H1 (cell line): Measurements from ENCODE around the gene ARID4B. TPM values are rescaled to one million over a fixed set of nuclear protein-coding genes. Genes with fewer than 3 reads are reported as not detected.
A peak's percentile ranks its signal among the peaks of the same experiment; 100 is the strongest.

Experiments used
- CTCF ChIA-PET: fragments of 300-600 bp; sonication (Branson Sonifier 250); formaldehyde crosslinking; loops from one replicate; lab custom pipeline; 2021; ENCODE audit not compliant: partially characterized antibody; lab: Charles Lee
- POLR2A ChIA-PET: fragments of 300-600 bp; sonication (Branson Sonifier 250); formaldehyde crosslinking; loops from one replicate; lab custom pipeline; 2021; ENCODE audit warnings: inconsistent platforms; ENCODE audit not compliant: partially characterized antibody; lab: Charles Lee
- DNase-seq, 2 experiments: peaks; one replicate each; pipeline versions ENCODE4 v3.0.0 to v3.0.0-alpha.2; 2010 to 2022; ENCODE audit warnings: low spot score in 2 of 2, low read depth in 1 of 2, mixed read lengths in 1 of 2
- FAIRE-seq: peaks from 2 replicates; lab custom pipeline; 2011; peaks lifted over from hg19 to GRCh38; lab: Jason Lieb, UNC
- H2AFZ ChIP-seq: 2 replicates; pipeline ENCODE4 v1.8.1; 2012; ENCODE audit warnings: low read length, inconsistent platforms
- H2AK5ac ChIP-seq: 2 replicates; pipeline ENCODE4 v1.6.1; 2013; ENCODE audit warnings: low read depth, low read length
- H2BK120ac ChIP-seq: replicated peaks from 2 replicates; pipeline ENCODE3; 2013; ENCODE audit warnings: low read depth, low read length, inconsistent platforms
- H2BK12ac ChIP-seq: 2 replicates; pipeline ENCODE4 v1.6.1; 2013; ENCODE audit warnings: low read depth, low read length
- H2BK15ac ChIP-seq: 2 replicates; pipeline ENCODE4 v1.6.1; 2013; ENCODE audit warnings: low read length
- H2BK20ac ChIP-seq: 2 replicates; pipeline ENCODE4 v1.6.1; 2013; ENCODE audit warnings: low read length
- H2BK5ac ChIP-seq: 2 replicates; pipeline ENCODE4 v1.6.1; 2013; ENCODE audit warnings: low read depth, low read length
- H3K14ac ChIP-seq: 2 replicates; pipeline ENCODE4 v1.6.1; 2013; ENCODE audit warnings: inconsistent platforms; ENCODE audit not compliant: insufficient read length
- H3K18ac ChIP-seq: 2 replicates; pipeline ENCODE4 v1.6.1; 2013; ENCODE audit warnings: low read length; ENCODE audit errors: extremely low read depth
- H3K23ac ChIP-seq: 2 replicates; pipeline ENCODE4 v1.6.1; 2013; ENCODE audit warnings: inconsistent platforms; ENCODE audit not compliant: insufficient read length
- H3K23me2 ChIP-seq: 2 replicates; pipeline ENCODE4 v1.6.1; 2013; ENCODE audit warnings: low read depth, low read length
- H3K27ac ChIP-seq: 2 replicates; pipeline ENCODE4 v1.6.1; 2011; ENCODE audit warnings: low read depth, low read length, inconsistent platforms
- H3K27me3 ChIP-seq, 4 experiments: replicated peaks in 1 of 4; 1 replicate in 1 of 4; 2 replicates in 3 of 4; pipeline versions ENCODE4 v1.6.1 to v1.8.1; 2011 to 2013; ENCODE audit warnings: low read length in 3 of 4, mild to moderate bottlenecking in 3 of 4, inconsistent platforms in 2 of 4, mixed read lengths in 2 of 4, moderate library complexity in 1 of 4; ENCODE audit not compliant: control insufficient read depth in 3 of 4, insufficient read depth in 3 of 4; ENCODE audit errors: extremely low read depth in 1 of 4
- H3K36me3 ChIP-seq, 4 experiments: 2 replicates each; pipeline versions ENCODE4 v1.6.1 to v1.8.1; 2011 to 2013; ENCODE audit warnings: mild to moderate bottlenecking in 4 of 4, low read length in 3 of 4, moderate library complexity in 2 of 4, control low read depth in 1 of 4, inconsistent platforms in 1 of 4; ENCODE audit not compliant: insufficient read depth in 4 of 4, control insufficient read depth in 2 of 4
- H3K4ac ChIP-seq: replicated peaks from 2 replicates; pipeline ENCODE3; 2013; ENCODE audit warnings: low read length, low read depth, mixed read lengths, inconsistent platforms; ENCODE audit not compliant: insufficient read length
- H3K4me1 ChIP-seq, 4 experiments: replicated peaks in 1 of 4; 1 replicate in 1 of 4; 2 replicates in 3 of 4; pipeline versions ENCODE4 v1.6.1 to v1.8.1; 2011 to 2013; ENCODE audit warnings: low read length in 3 of 4, inconsistent platforms in 2 of 4, mixed read lengths in 1 of 4; ENCODE audit not compliant: insufficient read depth in 4 of 4, control insufficient read depth in 3 of 4
- H3K4me2 ChIP-seq, 2 experiments: 2 replicates each; pipeline versions ENCODE4 v1.6.1 to v1.8.1; 2011 to 2013; ENCODE audit warnings: low read depth in 2 of 2, low read length in 2 of 2, control low read depth in 1 of 2, inconsistent platforms in 1 of 2, mild to moderate bottlenecking in 1 of 2; ENCODE audit not compliant: insufficient read depth in 1 of 2
- H3K4me3 ChIP-seq, 4 experiments: fragments of 200-600, 300-600 bp in 1 of 4; sonication (generic), shearing (Covaris generic), sonication (Bioruptor Twin) in 1 of 4; 2 replicates each; pipeline versions ENCODE4 v1.5.1 to v1.8.1; 2011 to 2016; ENCODE audit warnings: low read length in 4 of 4, low read depth in 3 of 4, control low read depth in 2 of 4, inconsistent platforms in 2 of 4, mild to moderate bottlenecking in 2 of 4, mixed read lengths in 1 of 4, moderate library complexity in 1 of 4; ENCODE audit not compliant: insufficient read depth in 2 of 4; ENCODE audit errors: extremely low read depth in 1 of 4
- H3K56ac ChIP-seq: replicated peaks from 2 replicates; pipeline ENCODE3; 2013; ENCODE audit warnings: low read depth, mild to moderate bottlenecking, mixed read lengths, low read length, inconsistent platforms; ENCODE audit not compliant: insufficient read length
- H3K79me1 ChIP-seq: 2 replicates; pipeline ENCODE4 v1.6.1; 2013; ENCODE audit warnings: low read depth, low read length, control low read depth
- H3K79me2 ChIP-seq, 2 experiments: 2 replicates each; pipeline versions ENCODE4 v1.6.1 to v1.8.1; 2012 to 2013; ENCODE audit warnings: low read length in 2 of 2, mild to moderate bottlenecking in 2 of 2, inconsistent platforms in 1 of 2; ENCODE audit not compliant: insufficient read depth in 2 of 2, control insufficient read depth in 1 of 2
- H3K9ac ChIP-seq, 4 experiments: replicated peaks in 1 of 4; 1 replicate in 1 of 4; 2 replicates in 3 of 4; pipeline versions ENCODE4 v1.6.1 to v1.8.1; 2011 to 2013; ENCODE audit warnings: low read depth in 3 of 4, low read length in 3 of 4, control low read depth in 2 of 4, mild to moderate bottlenecking in 2 of 4, moderate library complexity in 2 of 4, inconsistent platforms in 1 of 4; ENCODE audit errors: extremely low read depth in 1 of 4
- H3K9me3 ChIP-seq, 2 experiments: 2 replicates each; pipeline versions ENCODE4 v1.6.1 to v1.8.1; 2012 to 2013; ENCODE audit warnings: mild to moderate bottlenecking in 2 of 2, moderate library complexity in 2 of 2, control low read depth in 1 of 2, inconsistent platforms in 1 of 2, low read depth in 1 of 2, low read length in 1 of 2, mixed read lengths in 1 of 2; ENCODE audit not compliant: insufficient read depth in 2 of 2
- H4K20me1 ChIP-seq, 2 experiments: replicated peaks in 1 of 2; 2 replicates each; pipeline versions ENCODE3 to v1.8.1; 2011 to 2013; ENCODE audit warnings: inconsistent platforms in 2 of 2, low read length in 2 of 2, mild to moderate bottlenecking in 1 of 2; ENCODE audit not compliant: insufficient read depth in 2 of 2, control insufficient read depth in 1 of 2
- H4K5ac ChIP-seq: 2 replicates; pipeline ENCODE4 v1.6.1; 2013; ENCODE audit warnings: low read length, low read depth, mixed read lengths, inconsistent platforms; ENCODE audit not compliant: insufficient read length
- H4K8ac ChIP-seq: 2 replicates; pipeline ENCODE4 v1.8.0; 2013; ENCODE audit warnings: mild to moderate bottlenecking, moderate library complexity, low read length, inconsistent platforms; ENCODE audit not compliant: insufficient read depth; ENCODE audit errors: extremely low read depth
- H4K91ac ChIP-seq: replicated peaks from 2 replicates; pipeline ENCODE3; 2013; ENCODE audit warnings: low read length, mixed read lengths, inconsistent platforms; ENCODE audit not compliant: insufficient read length
- HDAC2 ChIP-seq, 2 experiments: fragments of 300-600 bp in 1 of 2; sonication (generic) in 1 of 2; IDR thresholded peaks; 2 replicates each; pipeline ENCODE4 v1.6.1; 2011 to 2012; ENCODE audit warnings: low read depth in 2 of 2, low read length in 2 of 2, mild to moderate bottlenecking in 2 of 2, moderate library complexity in 2 of 2, borderline replicate concordance in 1 of 2, inconsistent platforms in 1 of 2
- JUN ChIP-seq: IDR thresholded peaks from 2 replicates; pipeline ENCODE4 v1.6.1; 2011; ENCODE audit warnings: low read depth, mild to moderate bottlenecking, improper control_type of control experiment, low read length
- POU5F1 ChIP-seq: IDR thresholded peaks from 2 replicates; pipeline ENCODE4 v1.6.1; 2011; ENCODE audit warnings: low read depth, mild to moderate bottlenecking, low read length, moderate library complexity
- SAP30 ChIP-seq: fragments of 300-600 bp; sonication (generic); IDR thresholded peaks from 2 replicates; pipeline ENCODE4 v1.7.1; 2012; ENCODE audit warnings: low read length, moderate library complexity, mild to moderate bottlenecking, inconsistent platforms; ENCODE audit not compliant: insufficient read depth, insufficient replicate concordance
- WGBS, 2 experiments: shearing (Covaris generic) in 1 of 2; methylation state at CpG; one replicate each; pipeline versions ENCODE4 v1.1.6 to v1.1.7; 2013 to 2015; ENCODE audit warnings: low lambda C conversion rate in 2 of 2, mixed read lengths in 2 of 2, inconsistent platforms in 1 of 2, low coverage in 1 of 2, missing lambda C conversion rate in 1 of 2; ENCODE audit not compliant: insufficient replicate concordance in 2 of 2, insufficient coverage in 1 of 2, insufficient read length in 1 of 2; ENCODE audit errors: extremely low coverage in 1 of 2, missing lambda C conversion rate in 1 of 2; 5-methylcytosine and 5-hydroxymethylcytosine counted together
- polyA plus RNA-seq, 7 experiments: library from polyadenylated mRNA; depleted of rRNA in 3 of 7; stranded (reverse) in 5 of 7; unstranded in 2 of 7; fragments of >200 nt in 5 of 7; fragments of 200-250 nt in 2 of 7; gene quantifications; 1 replicate in 5 of 7; 2 replicates in 1 of 7; 4 replicates in 1 of 7; pipeline versions ENCODE4 v1.2.1 to v1.2.3, GENCODE V29; 2011 to 2013; ENCODE audit warnings: missing spikeins in 2 of 7, mixed read lengths in 2 of 7
- total RNA-seq: library from RNA; stranded (reverse); fragmentation: NEBNext Ultra II Directional; extraction: Animal tissue kit (Norgen Biotek cat#: 25700); gene quantifications from 2 replicates; pipeline ENCODE4 v1.2.1, GENCODE V29; 2021

Gene ARID4B
- total and polyA plus RNA-seq, 2 of the 8 experiments (the other 6 are each of a cell fraction or from before 2014, with no cell fraction given) = 5.1 to 28.8 TPM

GRCh38 chr1:235278233-235278914 lies 49.6 kb downstream of the ARID4B start:
- Histone ChIP-seq H3K14ac (no peak overlapping the region), H3K36me3 (no peaks in the 10 kb centered on the region), H2AK5ac (no peak overlapping the region), H4K8ac (no peak overlapping the region), H2BK20ac (no peak overlapping the region), H3K23me2 (no peaks in the 10 kb centered on the region), H3K27ac (no peak overlapping the region), H3K79me1 (peaks cover 4% of the 10 kb centered on the region; the same call in 1 of the 2 replicates), H3K9ac (no peak overlapping the region), H4K91ac (no peak overlapping the region), H3K18ac (no peak overlapping the region), H3K9me3 (no peaks in the 10 kb centered on the region), H2BK5ac (no peak overlapping the region), H2BK15ac (no peak overlapping the region), H2AFZ (no peak overlapping the region), H3K4ac (no peak overlapping the region), H4K5ac (no peak overlapping the region), H3K4me3 (0 out of 8 replicates have a peak overlapping the region, but pooled peaks of 1 of the 4 experiments have one; percentile 32), H3K4me1 (peaks cover 0 to 17% (median 5%) of the 10 kb centered on the region in 4 experiments; a peak in 5 of 7 replicates), H4K20me1 (peaks cover 19 to 21% of the 10 kb centered on the region in 2 experiments), H3K23ac (no peak overlapping the region), H3K27me3 (no peaks in the 10 kb centered on the region), H2BK120ac (no peak overlapping the region), H3K56ac (no peak overlapping the region), H2BK12ac (no peak overlapping the region), H3K4me2 (peak overlapping the region in 1 of 2 experiments; percentile 28; a peak in 1 of 4 replicates)
- CTCF ChIA-PET = no interaction called here
- WGBS, 2 experiments = 91% methylated on average over 1 of the region's 1 CpG; no CpG with 5 or more reads in 1 of the 2 experiments
- POLR2A ChIA-PET = no interaction called here
- DNase-seq (no peak), FAIRE-seq (no peak)
- TF ChIP-seq JUN = no peak
- no peak for TF ChIP-seq POU5F1
- no peak for TF ChIP-seq SAP30
- TF ChIP-seq HDAC2 (IDR thresholded peaks at IDR 0.05; ENCODE audit: borderline replicate concordance in 1 of 2, low read depth in 2 of 2, low read length in 2 of 2) = no peak
- TF ChIP-seq, all 59 proteins: peak for 0
- peaks cover 3 to 97% of the 10 kb centered on the region in 2 experiments; a peak in 3 of 4 replicates for H3K79me2 ChIP-seq
